Hematopoietic multipotent progenitor cell treated with erythropoietin and hydrocortisone succinate and interleukin-3 and kit ligand, for 6 days (in vitro differentiated cells): ENCODE results near the gene MKI67.
"Not testable (repeated sequence)": the region's sequence is repeated elsewhere in the genome, so short reads cannot be mapped to it uniquely, and the experiment has no call there.

Experiments used
- DNase-seq: peaks from one replicate; pipeline ENCODE4 v3.0.0-alpha.2; 2015

Gene MKI67

GRCh38 chr10:128102480-128103228, 23.6 kb downstream of the MKI67 start:
- no peak for DNase-seq

GRCh38 chr10:128101901-128102300, 24.3 kb downstream of the MKI67 start:
- no peak for DNase-seq

GRCh38 chr10:128099901-128100300, 26.3 kb downstream of the MKI67 start:
- DNase-seq: no peak

- no peak for DNase-seq
Observed at GRCh38 chr10:128098631-128099030, 27.6 kb downstream of the MKI67 start.

GRCh38 chr10:128097783-128098182, 28.4 kb downstream of the MKI67 start:
- peak; percentile 18 for DNase-seq

- no peak for DNase-seq
Observed at GRCh38 chr10:128096486-128097199, 29.6 kb downstream of the MKI67 start.

GRCh38 chr10:128095753-128096469, 30.3 kb downstream of the MKI67 start:
- DNase-seq: peak; percentile 5

GRCh38 chr10:128095027-128095752, 31.0 kb downstream of the MKI67 start:
- DNase-seq: no peak

- DNase-seq: not testable (repeated sequence)
Observed at GRCh38 chr10:128094596-128094995, 31.6 kb downstream of the MKI67 start.

GRCh38 chr10:128092454-128092853, 33.8 kb downstream of the MKI67 start:
- no peak for DNase-seq

- no peak for DNase-seq
Observed at GRCh38 chr10:128091636-128092210, 34.5 kb downstream of the MKI67 start.

GRCh38 chr10:128087884-128088709, 38.1 kb downstream of the MKI67 start:
- no peak for DNase-seq

GRCh38 chr10:128087146-128087883, 38.9 kb downstream of the MKI67 start:
- DNase-seq: no peak

- no peak for DNase-seq
Observed at GRCh38 chr10:128086003-128086863, 40.0 kb downstream of the MKI67 start.

GRCh38 chr10:128084991-128085390, 41.2 kb downstream of the MKI67 start:
- no peak for DNase-seq

GRCh38 chr10:128084364-128084763, 41.9 kb downstream of the MKI67 start:
- DNase-seq: no peak

- no peak for DNase-seq
Observed at GRCh38 chr10:128083191-128083895, 42.9 kb downstream of the MKI67 start.

GRCh38 chr10:128081720-128082119, 44.5 kb downstream of the MKI67 start:
- no peak for DNase-seq

- no peak for DNase-seq
Observed at GRCh38 chr10:128081222-128081621, 45.0 kb downstream of the MKI67 start.
